HG02798 (cell line): ENCODE results near the gene WHAMM.
A peak's percentile ranks its signal among the peaks of the same experiment; 100 is the strongest.
"Not testable (repeated sequence)": the region's sequence is repeated elsewhere in the genome, so short reads cannot be mapped to it uniquely, and the experiment has no call there.

Source experiments
- ATAC-seq: cut with Tn5 transposase; IDR thresholded peaks from one replicate; pipeline ENCODE4 v1.9.1; 2021; ENCODE audit warnings: mild to moderate bottlenecking; ENCODE audit not compliant: unreplicated experiment, poor library complexity

WHAMM gene

GRCh38 chr15:82799183-82799841, 10.1 kb upstream of the WHAMM start:
- ATAC-seq, result no peak

- ATAC-seq, result no peak
Measured at GRCh38 chr15:82802497-82802896, 6.9 kb upstream of the WHAMM start.

- ATAC-seq, result no peak
Measured at GRCh38 chr15:82803793-82804574, 5.4 kb upstream of the WHAMM start.

- no peak for ATAC-seq
Measured at GRCh38 chr15:82804575-82804949, 4.9 kb upstream of the WHAMM start.

GRCh38 chr15:82805994-82806406, 3.4 kb upstream of the WHAMM start, which contains the start of gene FSD2:
FSD2 (minus strand) TSS chr15:82806069; CDS start chr15:82787390, 18,679 bp downstream.
- ATAC-seq, result peak; percentile 41

GRCh38 chr15:82807920-82808633, 1.4 kb upstream of the WHAMM start:
- no peak for ATAC-seq

- ATAC-seq, result no peak
Measured at GRCh38 chr15:82808634-82809041, 790 bp upstream of the WHAMM start.

GRCh38 chr15:82810061-82810889, 847 bp downstream of the WHAMM start:
- ATAC-seq, result peak; percentile 19

- no peak for ATAC-seq
Measured at GRCh38 chr15:82810890-82811426, 1.5 kb downstream of the WHAMM start.

- no peak for ATAC-seq
Measured at GRCh38 chr15:82812994-82813393, 3.6 kb downstream of the WHAMM start.

GRCh38 chr15:82820128-82820527, 10.7 kb downstream of the WHAMM start:
- no peak for ATAC-seq

GRCh38 chr15:82821396-82821795, 12.0 kb downstream of the WHAMM start:
- not testable (repeated sequence) for ATAC-seq

- ATAC-seq, result not testable (repeated sequence)
Measured at GRCh38 chr15:82821851-82822250, 12.4 kb downstream of the WHAMM start.

GRCh38 chr15:82823049-82823448, 13.6 kb downstream of the WHAMM start:
- ATAC-seq, result no peak

- no peak for ATAC-seq
Measured at GRCh38 chr15:82828075-82828474, 18.6 kb downstream of the WHAMM start.

- no peak for ATAC-seq
Measured at GRCh38 chr15:82829234-82829633, 19.8 kb downstream of the WHAMM start.

- ATAC-seq, result no peak
Measured at GRCh38 chr15:82830427-82831173, 21.2 kb downstream of the WHAMM start.

GRCh38 chr15:82831894-82832600, 22.6 kb downstream of the WHAMM start:
- ATAC-seq, result no peak
